Measurements from ENCODE around the gene TRIM71.
"Not testable (repeated sequence)": the region's sequence is repeated elsewhere in the genome, so short reads cannot be mapped to it uniquely, and the experiment has no call there.

Gene TRIM71

GRCh38 chr3:32791833-32792232 is 26.0 kb upstream of the TRIM71 start:
- H3K9me3 ChIP-seq (ENCODE audit: insufficient read depth, low read depth, low read length), result no peaks in the 10 kb centered on the region
- no peaks in the 10 kb centered on the region for H3K27me3 ChIP-seq (ENCODE audit: insufficient read depth, low read length, poor library complexity, severe bottlenecking)
- H3K9me2 ChIP-seq (replicated peaks; ENCODE audit: low read depth, low read length), result no peaks in the 10 kb centered on the region
- H3K9ac ChIP-seq (ENCODE audit: low read depth, low read length, poor library complexity, severe bottlenecking), result no peak overlapping the region
- H3K4me3 ChIP-seq (ENCODE audit: low read length, poor library complexity, severe bottlenecking), result no peak overlapping the region
- H2AFZ ChIP-seq (ENCODE audit: low read length), result no peak overlapping the region
- H3K79me2 ChIP-seq (ENCODE audit: insufficient read depth, low read length), result no peaks in the 10 kb centered on the region
- TF ChIP-seq EZH2phosphoT487 (IDR thresholded peaks at IDR 0.05; ENCODE audit: borderline replicate concordance), result no peak
- no peak for TF ChIP-seq CTCF (conservative IDR thresholded peaks at IDR 0.05; ENCODE audit: low read length)
- H3K36me3 ChIP-seq (ENCODE audit: insufficient read depth, low read length), result no peaks in the 10 kb centered on the region
- no peaks in the 10 kb centered on the region for H4K20me1 ChIP-seq (ENCODE audit: insufficient read depth, low read length, poor library complexity, severe bottlenecking)
- H3K4me2 ChIP-seq (ENCODE audit: low read depth, low read length, poor library complexity, severe bottlenecking), result no peak overlapping the region
- H3K4me1 ChIP-seq (ENCODE audit: insufficient read depth, low read length, poor library complexity, severe bottlenecking), result no peaks in the 10 kb centered on the region
- no peaks in the 10 kb centered on the region for H3F3A ChIP-seq (ENCODE audit: low read depth)

GRCh38 chr3:32794487-32795308 is 23.1 kb upstream of the TRIM71 start:
- H3K4me1 ChIP-seq (ENCODE audit: insufficient read depth, low read length, poor library complexity, severe bottlenecking), result no peaks in the 10 kb centered on the region
- H3K36me3 ChIP-seq (ENCODE audit: insufficient read depth, low read length), result no peaks in the 10 kb centered on the region
- H3F3A ChIP-seq (ENCODE audit: low read depth), result no peaks in the 10 kb centered on the region
- no peak overlapping the region for H2AFZ ChIP-seq (ENCODE audit: low read length)
- H3K9me2 ChIP-seq (replicated peaks; ENCODE audit: low read depth, low read length), result no peaks in the 10 kb centered on the region
- H3K4me2 ChIP-seq (ENCODE audit: low read depth, low read length, poor library complexity, severe bottlenecking), result no peak overlapping the region
- H4K20me1 ChIP-seq (ENCODE audit: insufficient read depth, low read length, poor library complexity, severe bottlenecking), result no peaks in the 10 kb centered on the region
- H3K79me2 ChIP-seq (ENCODE audit: insufficient read depth, low read length), result no peaks in the 10 kb centered on the region
- TF ChIP-seq CTCF (conservative IDR thresholded peaks at IDR 0.05; ENCODE audit: low read length) (no peak), EZH2phosphoT487 (IDR thresholded peaks at IDR 0.05; ENCODE audit: borderline replicate concordance) (no peak)
- no peak overlapping the region for H3K4me3 ChIP-seq (ENCODE audit: low read length, poor library complexity, severe bottlenecking)
- no peak overlapping the region for H3K9ac ChIP-seq (ENCODE audit: low read depth, low read length, poor library complexity, severe bottlenecking)
- no peaks in the 10 kb centered on the region for H3K9me3 ChIP-seq (ENCODE audit: insufficient read depth, low read depth, low read length)
- H3K27me3 ChIP-seq (ENCODE audit: insufficient read depth, low read length, poor library complexity, severe bottlenecking), result no peaks in the 10 kb centered on the region

- H3K27me3 ChIP-seq (ENCODE audit: insufficient read depth, low read length, poor library complexity, severe bottlenecking); H3F3A ChIP-seq (ENCODE audit: low read depth); H3K4me3 ChIP-seq (ENCODE audit: low read length, poor library complexity, severe bottlenecking); H3K79me2 ChIP-seq (ENCODE audit: insufficient read depth, low read length); H3K9me2 ChIP-seq (replicated peaks; ENCODE audit: low read depth, low read length); H3K4me1 ChIP-seq (ENCODE audit: insufficient read depth, low read length, poor library complexity, severe bottlenecking); H2AFZ ChIP-seq (ENCODE audit: low read length); H3K9me3 ChIP-seq (ENCODE audit: insufficient read depth, low read depth, low read length); H4K20me1 ChIP-seq (ENCODE audit: insufficient read depth, low read length, poor library complexity, severe bottlenecking); H3K4me2 ChIP-seq (ENCODE audit: low read depth, low read length, poor library complexity, severe bottlenecking); H3K9ac ChIP-seq (ENCODE audit: low read depth, low read length, poor library complexity, severe bottlenecking); H3K36me3 ChIP-seq (ENCODE audit: insufficient read depth, low read length): not testable (repeated sequence)
These were observed 21.3 kb upstream of the TRIM71 start for GRCh38 chr3:32796384-32796950.
